Kidney (tissue), 14 donors: ENCODE measurements around the gene SS18L1. TPM values are rescaled to one million over a fixed set of nuclear protein-coding genes. Genes with fewer than 3 reads are reported as not detected.

Experiments used
- DNase-seq, 5 donors: peaks; one replicate each; pipeline ENCODE4 v3.0.0-alpha.2; 2013 to 2020
- FAIRE-seq: peaks from 2 replicates; lab custom pipeline; 2012; peaks lifted over from hg19 to GRCh38; lab: Jason Lieb, UNC
- H3K27ac ChIP-seq, 2 donors: one replicate each; pipeline ENCODE4 v1.7.0; 2013; ENCODE audit warnings: low read depth in 2 of 2, low read length in 2 of 2, inconsistent platforms in 1 of 2
- H3K27me3 ChIP-seq: one replicate; pipeline ENCODE4 v1.7.1; 2013; ENCODE audit warnings: low read length, inconsistent platforms; ENCODE audit not compliant: control insufficient read depth, insufficient read depth
- H3K36me3 ChIP-seq, 3 donors: one replicate each; pipeline versions ENCODE4 v1.7.0 to v1.7.1; 2013; ENCODE audit warnings: low read length in 3 of 3, control low read depth in 1 of 3, inconsistent platforms in 1 of 3; ENCODE audit not compliant: insufficient read depth in 3 of 3, control insufficient read depth in 2 of 3
- H3K4me1 ChIP-seq, 3 donors: one replicate each; pipeline versions ENCODE4 v1.7.0 to v1.7.1; 2013; ENCODE audit warnings: low read length in 3 of 3, inconsistent platforms in 1 of 3, low read depth in 1 of 3; ENCODE audit not compliant: control insufficient read depth in 2 of 3, insufficient read depth in 2 of 3
- H3K4me3 ChIP-seq, 3 donors: one replicate each; pipeline versions ENCODE4 v1.7.0 to v1.8.1; 2013; ENCODE audit warnings: low read length in 3 of 3, control low read depth in 1 of 3, inconsistent platforms in 1 of 3
- H3K9ac ChIP-seq, 3 donors: one replicate each; pipeline versions ENCODE4 v1.7.0 to v1.7.1; 2013; ENCODE audit warnings: low read length in 3 of 3, control low read depth in 1 of 3, inconsistent platforms in 1 of 3
- H3K9me3 ChIP-seq, 3 donors: one replicate each; pipeline versions ENCODE4 v1.7.0 to v1.7.1; 2013; ENCODE audit warnings: low read length in 3 of 3, control low read depth in 1 of 3, inconsistent platforms in 1 of 3; ENCODE audit not compliant: control insufficient read depth in 2 of 3, insufficient read depth in 1 of 3
- CTCF ChIP-seq: IDR thresholded peaks from 3 replicates; pipeline ENCODE4 v1.5.1; 2012; ENCODE audit warnings: mild to moderate bottlenecking, moderate library complexity, borderline replicate concordance; ENCODE audit not compliant: insufficient read depth; ENCODE audit errors: extremely low read depth
- intact Hi-C: fragments of 100-400 bp; cut with DNase I; formaldehyde crosslinking; loops from one replicate; pipeline ENCODE4 v1.11.1; 2022
- polyA plus RNA-seq: library from polyadenylated mRNA; stranded (reverse); fragments of 350-450 nt; fragmentation: Illumina TruSeq; extraction: RNeasy Lipid Tissue Mini Kit (QIAGEN cat#74804); gene quantifications from one replicate; pipeline ENCODE4 v1.2.3, GENCODE V29; 2014; ENCODE audit warnings: low read depth, low replicate concordance; ENCODE audit not compliant: insufficient read depth
- total RNA-seq: library from RNA; stranded (reverse); fragmentation: NEBNext Ultra II Directional; extraction: Animal tissue kit (Norgen Biotek cat#: 25700); gene quantifications from one replicate; pipeline ENCODE4 v1.2.1, GENCODE V29; 2021
- donor health status: control.
- donor health status: control.
- donor health status: control.
- donor health status: control.
- donor health status: control.
- donor health status: DM: yes; HTN: yes; CAD: no.
- donor health status: Normal renal cell carcinoma (clear cell type).

The SS18L1 gene
- total and polyA plus RNA-seq, 2 donors from 2014 or later = 6.5 to 12.0 TPM

- H3K9ac ChIP-seq = no peak overlapping the region
- no peak for DNase-seq
- H3K4me3 ChIP-seq = no peak overlapping the region
- no peak for FAIRE-seq
- intact Hi-C loops = no loop called here
- no peak for TF ChIP-seq CTCF
- no peak overlapping the region for H3K27ac ChIP-seq
- peaks cover 0 to 22% (median 3%) of the 10 kb centered on the region in 3 donors for H3K4me1 ChIP-seq
- H3K36me3 ChIP-seq = peaks cover 18 to 71% (median 51%) of the 10 kb centered on the region in 3 donors
- H3K9me3 ChIP-seq = no peaks in the 10 kb centered on the region
- H3K27me3 ChIP-seq = no peaks in the 10 kb centered on the region
These were observed 15.8 kb upstream of the SS18L1 start for GRCh38 chr20:62127799-62128198.

- Histone ChIP-seq H3K9me3 (no peaks in the 10 kb centered on the region), H3K9ac (no peak overlapping the region), H3K36me3 (peaks cover 18 to 71% (median 51%) of the 10 kb centered on the region in 3 donors), H3K27ac (no peak overlapping the region), H3K4me1 (peaks cover 0 to 18% (median 3%) of the 10 kb centered on the region in 3 donors), H3K4me3 (no peak overlapping the region), H3K27me3 (no peaks in the 10 kb centered on the region)
- intact Hi-C loops = no loop called here
- no peak for DNase-seq
- TF ChIP-seq CTCF = no peak
- no peak for FAIRE-seq
These were observed 15.1 kb upstream of the SS18L1 start for GRCh38 chr20:62128502-62128901.

- H3K27ac ChIP-seq = no peak overlapping the region
- TF ChIP-seq CTCF = no peak
- H3K4me3 ChIP-seq = no peak overlapping the region
- peaks cover 0 to 9% (median 3%) of the 10 kb centered on the region in 3 donors for H3K4me1 ChIP-seq
- H3K9me3 ChIP-seq = no peaks in the 10 kb centered on the region
- peaks cover 18 to 74% (median 52%) of the 10 kb centered on the region in 3 donors for H3K36me3 ChIP-seq
- no peaks in the 10 kb centered on the region for H3K27me3 ChIP-seq
- no peak for FAIRE-seq
- intact Hi-C loops = loop anchor here (10.0 kb wide), 2 partner anchors 65 to 115 kb away; partner anchors contain the start of gene TAF4
- H3K9ac ChIP-seq = no peak overlapping the region
- DNase-seq = no peak
These were observed 13.6 kb upstream of the SS18L1 start for GRCh38 chr20:62129731-62130531.
